Rectal smooth muscle tissue (tissue), 1 donor: ENCODE data around the gene GSTM1.
A peak's percentile ranks its signal among the peaks of the same experiment; 100 is the strongest.
"Not testable (repeated sequence)": the region's sequence is repeated elsewhere in the genome, so short reads cannot be mapped to it uniquely, and the experiment has no call there.

ENCODE experiments used
- H3K27ac ChIP-seq: one replicate; pipeline ENCODE4 v1.7.0; 2013; ENCODE audit warnings: low read depth, low read length, inconsistent platforms
- H3K27me3 ChIP-seq: one replicate; pipeline ENCODE4 v1.7.0; 2013; ENCODE audit warnings: low read length; ENCODE audit not compliant: control insufficient read depth, insufficient read depth
- H3K36me3 ChIP-seq: one replicate; pipeline ENCODE4 v1.7.0; 2013; ENCODE audit warnings: low read length; ENCODE audit not compliant: control insufficient read depth, insufficient read depth
- H3K4me1 ChIP-seq: one replicate; pipeline ENCODE4 v1.7.0; 2013; ENCODE audit warnings: low read length; ENCODE audit not compliant: control insufficient read depth, insufficient read depth
- H3K4me3 ChIP-seq: one replicate; pipeline ENCODE4 v1.7.0; 2013; ENCODE audit warnings: low read length
- H3K9ac ChIP-seq: one replicate; pipeline ENCODE4 v1.7.0; 2013; ENCODE audit warnings: low read length

The GSTM1 gene

GRCh38 chr1:109667452-109668122, 20.0 kb upstream of the GSTM1 start, which contains the start of gene GSTM2:
Gene GSTM2 (plus strand): TSS chr1:109668057. CDS start chr1:109668116, 59 bp downstream.
- H3K4me3 ChIP-seq = peak within 1 kb of the TSS; percentile 47
- no peak within 1 kb of the TSS for H3K9ac ChIP-seq
- H3K4me1 ChIP-seq = peaks cover 3% of the 10 kb centered on the region
- peak within 1 kb of the TSS; percentile 22 for H3K27ac ChIP-seq
- no peaks in the 10 kb centered on the region for H3K36me3 ChIP-seq
- H3K27me3 ChIP-seq = no peaks in the 10 kb centered on the region

GRCh38 chr1:109668123-109668775, 19.4 kb upstream of the GSTM1 start:
- H3K9ac ChIP-seq = no peak overlapping the region
- peak overlapping the region; percentile 47 for H3K4me3 ChIP-seq
- no peaks in the 10 kb centered on the region for H3K27me3 ChIP-seq
- H3K27ac ChIP-seq = no peak overlapping the region
- peaks cover 3% of the 10 kb centered on the region for H3K4me1 ChIP-seq
- no peaks in the 10 kb centered on the region for H3K36me3 ChIP-seq

- H3K27ac ChIP-seq = peak overlapping the region; percentile 32
- H3K36me3 ChIP-seq = no peaks in the 10 kb centered on the region
- no peak overlapping the region for H3K4me3 ChIP-seq
- H3K27me3 ChIP-seq = no peaks in the 10 kb centered on the region
- H3K4me1 ChIP-seq = peaks cover 3% of the 10 kb centered on the region
- no peak overlapping the region for H3K9ac ChIP-seq
Measured at GRCh38 chr1:109669246-109669948, 18.2 kb upstream of the GSTM1 start.

GRCh38 chr1:109669949-109670302, 17.7 kb upstream of the GSTM1 start:
- not testable (repeated sequence) for H3K9ac ChIP-seq, H3K36me3 ChIP-seq, H3K4me1 ChIP-seq, H3K27me3 ChIP-seq, H3K4me3 ChIP-seq
- H3K27ac ChIP-seq = peak overlapping the region; percentile 32

- Histone ChIP-seq H3K4me3 (no peak overlapping the region), H3K4me1 (peaks cover 3% of the 10 kb centered on the region), H3K27me3 (no peaks in the 10 kb centered on the region), H3K9ac (no peak overlapping the region), H3K27ac (no peak overlapping the region), H3K36me3 (no peaks in the 10 kb centered on the region)
Measured at GRCh38 chr1:109671067-109671466, 16.6 kb upstream of the GSTM1 start.

GRCh38 chr1:109673861-109674260, 13.8 kb upstream of the GSTM1 start:
- not testable (repeated sequence) for H3K36me3 ChIP-seq, H3K4me1 ChIP-seq, H3K27me3 ChIP-seq, H3K9ac ChIP-seq, H3K27ac ChIP-seq, H3K4me3 ChIP-seq

- not testable (repeated sequence) for H3K27ac ChIP-seq, H3K4me1 ChIP-seq, H3K27me3 ChIP-seq, H3K4me3 ChIP-seq, H3K9ac ChIP-seq, H3K36me3 ChIP-seq
Measured at GRCh38 chr1:109676683-109677381, 10.8 kb upstream of the GSTM1 start.

- no peaks in the 10 kb centered on the region for H3K27me3 ChIP-seq
- no peaks in the 10 kb centered on the region for H3K36me3 ChIP-seq
- no peak overlapping the region for H3K9ac ChIP-seq
- no peaks in the 10 kb centered on the region for H3K4me1 ChIP-seq
- H3K27ac ChIP-seq = no peak overlapping the region
- no peak overlapping the region for H3K4me3 ChIP-seq
Measured at GRCh38 chr1:109677459-109677858, 10.2 kb upstream of the GSTM1 start.

- H3K27ac ChIP-seq, H3K4me3 ChIP-seq, H3K9ac ChIP-seq, H3K4me1 ChIP-seq, H3K27me3 ChIP-seq, H3K36me3 ChIP-seq: not testable (repeated sequence)
Measured at GRCh38 chr1:109678637-109679036, 9.0 kb upstream of the GSTM1 start.

- H3K4me3 ChIP-seq, H3K27ac ChIP-seq, H3K4me1 ChIP-seq, H3K27me3 ChIP-seq, H3K36me3 ChIP-seq, H3K9ac ChIP-seq: not testable (repeated sequence)
Measured at GRCh38 chr1:109684777-109685176, 2.8 kb upstream of the GSTM1 start.

GRCh38 chr1:109685399-109685798, 2.2 kb upstream of the GSTM1 start:
- not testable (repeated sequence) for H3K4me3 ChIP-seq, H3K27me3 ChIP-seq, H3K4me1 ChIP-seq, H3K9ac ChIP-seq, H3K36me3 ChIP-seq, H3K27ac ChIP-seq

GRCh38 chr1:109685890-109686289, 1.7 kb upstream of the GSTM1 start:
- H3K9ac ChIP-seq, H3K4me3 ChIP-seq, H3K27ac ChIP-seq, H3K4me1 ChIP-seq, H3K27me3 ChIP-seq, H3K36me3 ChIP-seq: not testable (repeated sequence)
